LNCaP clone FGC (cell line): Measurements from ENCODE around the gene SUCO.
"Not testable (repeated sequence)": the region's sequence is repeated elsewhere in the genome, so short reads cannot be mapped to it uniquely, and the experiment has no call there.

Experiments
- DNase-seq: peaks from one replicate; pipeline ENCODE4 v3.0.0-alpha.2; 2011; ENCODE audit warnings: low read depth
- H3K4me3 ChIP-seq: 2 replicates; pipeline ENCODE4 v1.5.1; 2011; ENCODE audit warnings: mild to moderate bottlenecking, low read depth, low read length, control low read depth
- CTCF ChIP-seq: IDR thresholded peaks from 2 replicates; pipeline ENCODE4 v1.5.1; 2012; ENCODE audit warnings: mild to moderate bottlenecking; ENCODE audit not compliant: control insufficient read depth, insufficient read depth; ENCODE audit errors: extremely low read depth

Gene SUCO

GRCh38 chr1:172613294-172613693 is 80.3 kb downstream of the SUCO start:
- no peak overlapping the region for H3K4me3 ChIP-seq
- no peak for DNase-seq
- TF ChIP-seq CTCF, result no peak

- DNase-seq, result no peak
- H3K4me3 ChIP-seq, result no peak overlapping the region
- TF ChIP-seq CTCF, result no peak
Observed at GRCh38 chr1:172616195-172616594, 83.2 kb downstream of the SUCO start.

GRCh38 chr1:172616636-172617035 is 83.7 kb downstream of the SUCO start:
- H3K4me3 ChIP-seq, result no peak overlapping the region
- TF ChIP-seq CTCF, result no peak
- no peak for DNase-seq

GRCh38 chr1:172620603-172621002 is 87.7 kb downstream of the SUCO start:
- not testable (repeated sequence) for H3K4me3 ChIP-seq, DNase-seq

- no peak for DNase-seq
- no peak for TF ChIP-seq CTCF
- H3K4me3 ChIP-seq, result no peak overlapping the region
Observed at GRCh38 chr1:172622541-172622940, 89.6 kb downstream of the SUCO start.

GRCh38 chr1:172623748-172624147 is 90.8 kb downstream of the SUCO start:
- no peak overlapping the region for H3K4me3 ChIP-seq
- no peak for TF ChIP-seq CTCF
- no peak for DNase-seq

GRCh38 chr1:172626845-172627244 is 93.9 kb downstream of the SUCO start:
- no peak for TF ChIP-seq CTCF
- no peak overlapping the region for H3K4me3 ChIP-seq
- DNase-seq, result no peak

GRCh38 chr1:172627702-172628101 is 94.8 kb downstream of the SUCO start:
- no peak for DNase-seq
- no peak overlapping the region for H3K4me3 ChIP-seq
- no peak for TF ChIP-seq CTCF
